Fibroblast of pulmonary artery (primary cell): Measurements from ENCODE around the gene PPP4R1.
"Not testable (repeated sequence)": the region's sequence is repeated elsewhere in the genome, so short reads cannot be mapped to it uniquely, and the experiment has no call there.

ENCODE experiments used
- DNase-seq: peaks from one replicate; pipeline ENCODE4 v3.0.0-alpha.2; 2010; ENCODE audit warnings: low read depth
- H3K4me3 ChIP-seq: replicated peaks from 2 replicates; pipeline ENCODE4 v1.5.1; 2011; ENCODE audit warnings: low read depth, mild to moderate bottlenecking, control low read depth, low read length, moderate library complexity
- TF ChIP-seq, protein P1 (sequence below): IDR thresholded peaks from 2 replicates; pipeline ENCODE4 v1.5.1; 2011; ENCODE audit warnings: mild to moderate bottlenecking, control low read depth, low read length, inconsistent platforms; ENCODE audit errors: missing control alignments

PPP4R1 gene

DNA sequence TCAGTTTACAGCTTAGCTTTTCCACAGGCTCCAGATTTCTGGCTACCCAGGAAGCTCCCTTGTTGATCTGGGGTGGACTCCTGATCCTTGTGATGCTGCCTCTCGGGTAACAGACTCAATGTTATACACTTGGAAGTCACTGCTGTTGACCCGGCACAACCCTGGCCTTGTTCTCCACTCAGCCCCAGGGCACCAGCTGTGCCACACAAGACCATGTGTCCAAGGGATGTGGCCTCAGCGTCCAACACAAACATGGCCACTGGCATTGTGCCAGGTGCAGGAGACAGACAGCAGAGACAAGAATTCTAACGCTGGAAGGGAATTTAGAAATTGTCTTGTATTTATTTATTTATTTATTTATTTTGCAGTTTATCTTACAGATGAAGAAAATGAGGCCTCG, 39.0 kb upstream of the PPP4R1 start:
- TF ChIP-seq, protein P1, sequence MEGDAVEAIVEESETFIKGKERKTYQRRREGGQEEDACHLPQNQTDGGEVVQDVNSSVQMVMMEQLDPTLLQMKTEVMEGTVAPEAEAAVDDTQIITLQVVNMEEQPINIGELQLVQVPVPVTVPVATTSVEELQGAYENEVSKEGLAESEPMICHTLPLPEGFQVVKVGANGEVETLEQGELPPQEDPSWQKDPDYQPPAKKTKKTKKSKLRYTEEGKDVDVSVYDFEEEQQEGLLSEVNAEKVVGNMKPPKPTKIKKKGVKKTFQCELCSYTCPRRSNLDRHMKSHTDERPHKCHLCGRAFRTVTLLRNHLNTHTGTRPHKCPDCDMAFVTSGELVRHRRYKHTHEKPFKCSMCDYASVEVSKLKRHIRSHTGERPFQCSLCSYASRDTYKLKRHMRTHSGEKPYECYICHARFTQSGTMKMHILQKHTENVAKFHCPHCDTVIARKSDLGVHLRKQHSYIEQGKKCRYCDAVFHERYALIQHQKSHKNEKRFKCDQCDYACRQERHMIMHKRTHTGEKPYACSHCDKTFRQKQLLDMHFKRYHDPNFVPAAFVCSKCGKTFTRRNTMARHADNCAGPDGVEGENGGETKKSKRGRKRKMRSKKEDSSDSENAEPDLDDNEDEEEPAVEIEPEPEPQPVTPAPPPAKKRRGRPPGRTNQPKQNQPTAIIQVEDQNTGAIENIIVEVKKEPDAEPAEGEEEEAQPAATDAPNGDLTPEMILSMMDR, result no peak
- DNase-seq, result no peak
- no peak overlapping the region for H3K4me3 ChIP-seq

DNA sequence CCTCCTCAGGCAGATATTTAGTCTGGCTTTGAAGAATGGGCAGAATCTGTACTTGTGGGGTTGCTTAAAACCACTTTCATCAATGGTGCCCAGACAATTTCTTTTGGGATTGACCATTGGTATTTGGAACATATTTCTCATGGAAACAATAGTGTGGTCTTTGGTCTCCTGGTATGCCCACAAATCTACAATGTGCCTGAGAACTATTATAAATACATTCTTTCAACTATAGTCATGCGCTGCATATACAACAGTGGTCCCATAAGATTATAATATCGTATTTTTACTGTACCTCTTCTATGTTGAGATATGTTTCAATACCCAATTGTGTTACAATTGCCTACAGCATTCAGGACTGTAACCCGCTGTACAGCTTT, 34.8 kb upstream of the PPP4R1 start:
- H3K4me3 ChIP-seq, result no peak overlapping the region
- TF ChIP-seq, protein P1, result no peak
- no peak for DNase-seq

DNA sequence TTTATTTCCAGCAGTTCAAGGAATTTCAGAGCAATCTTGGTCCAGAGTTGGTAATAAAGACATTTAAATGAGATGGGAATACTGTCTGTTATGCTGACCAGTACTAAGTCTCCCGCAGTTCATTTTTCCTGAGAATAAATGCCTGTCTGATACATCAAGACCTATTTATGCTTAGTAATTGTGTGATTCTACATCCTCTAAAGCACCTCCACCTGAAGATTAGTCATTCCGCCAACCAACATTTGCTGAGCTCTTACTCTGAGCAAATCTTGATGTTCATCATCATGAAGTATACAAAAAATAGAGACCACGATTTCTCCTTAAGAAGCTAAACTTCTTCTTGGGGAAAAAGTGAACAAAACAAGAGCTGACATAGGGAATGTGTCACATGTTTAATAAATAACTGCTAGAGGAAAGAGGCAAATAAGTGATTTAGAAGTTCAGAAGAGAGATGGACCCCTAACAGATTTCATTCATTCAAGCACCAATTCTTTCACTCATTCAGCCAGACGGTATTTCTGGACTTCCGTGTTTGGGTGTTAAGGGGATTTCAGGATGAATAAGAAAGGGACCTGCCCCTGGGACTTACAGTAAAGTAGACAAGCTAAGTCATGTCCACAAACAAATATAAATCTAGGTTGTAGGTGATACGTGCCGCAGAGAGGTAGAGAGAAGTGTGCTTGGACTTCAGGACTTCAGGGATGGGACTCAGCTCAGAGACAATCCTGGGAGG, 34.2 kb upstream of the PPP4R1 start:
- DNase-seq, result no peak
- no peak overlapping the region for H3K4me3 ChIP-seq
- TF ChIP-seq, protein P1, result no peak

DNA sequence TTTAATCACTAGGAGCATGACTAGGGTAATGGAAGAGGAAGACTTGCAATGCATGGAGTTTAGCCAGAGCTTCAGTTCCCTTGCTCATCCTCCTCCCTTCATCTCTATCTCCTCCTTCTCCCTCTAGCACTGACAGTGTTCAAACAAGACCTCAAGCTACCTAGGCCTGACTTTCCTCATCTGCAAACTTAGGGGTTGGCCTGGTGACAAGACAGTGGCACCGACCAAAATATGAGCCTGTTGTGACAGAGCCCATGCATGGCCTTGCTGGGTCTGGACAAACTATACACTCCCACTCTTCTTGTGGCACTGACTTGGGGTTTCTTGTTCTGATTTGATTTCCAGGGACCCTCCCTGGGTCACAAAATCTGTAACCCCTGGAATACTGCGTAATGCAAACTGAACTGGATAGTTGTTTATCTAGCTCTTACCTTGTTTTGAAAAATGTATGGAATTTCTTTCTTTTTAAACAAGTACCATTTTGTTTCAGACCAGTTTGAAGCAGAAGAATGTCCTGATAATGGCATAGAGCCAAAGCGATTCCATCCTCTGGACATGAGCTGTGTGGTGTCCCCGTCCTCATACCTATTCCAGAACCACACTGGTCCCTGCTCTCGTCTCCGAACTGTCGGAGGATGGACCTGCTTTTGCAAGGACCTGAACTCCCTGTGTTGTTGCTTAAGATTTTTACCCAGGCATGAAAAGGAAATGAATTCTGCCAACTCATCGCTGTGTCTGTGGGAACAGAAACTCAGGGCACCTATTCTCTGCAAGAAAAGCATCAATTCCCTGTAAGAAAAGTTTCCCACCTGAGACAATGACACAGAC, 33.4 kb upstream of the PPP4R1 start:
- TF ChIP-seq, protein P1, result no peak
- no peak overlapping the region for H3K4me3 ChIP-seq
- peak; percentile 46 for DNase-seq

DNA sequence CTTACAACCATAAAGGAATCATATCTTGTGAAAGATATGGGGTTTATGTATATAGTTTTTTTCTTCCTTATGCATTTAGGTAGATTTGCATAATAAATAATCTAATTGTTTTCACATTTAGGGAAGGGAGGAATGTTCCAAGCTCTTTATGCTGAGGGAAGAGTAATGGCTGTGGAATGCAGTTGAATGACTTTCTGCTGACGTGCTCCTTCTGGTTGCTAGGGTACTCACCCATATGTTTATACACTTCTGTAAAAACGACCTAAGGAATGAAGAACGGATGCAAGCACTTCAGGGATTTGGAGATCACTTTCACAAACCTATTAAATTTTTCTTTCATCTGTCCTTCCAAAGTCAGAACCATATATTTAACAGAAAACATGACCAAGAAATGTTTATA, 29.2 kb upstream of the PPP4R1 start:
- H3K4me3 ChIP-seq, result no peak overlapping the region
- DNase-seq, result peak; percentile 98
- TF ChIP-seq, protein P1, result no peak

DNA sequence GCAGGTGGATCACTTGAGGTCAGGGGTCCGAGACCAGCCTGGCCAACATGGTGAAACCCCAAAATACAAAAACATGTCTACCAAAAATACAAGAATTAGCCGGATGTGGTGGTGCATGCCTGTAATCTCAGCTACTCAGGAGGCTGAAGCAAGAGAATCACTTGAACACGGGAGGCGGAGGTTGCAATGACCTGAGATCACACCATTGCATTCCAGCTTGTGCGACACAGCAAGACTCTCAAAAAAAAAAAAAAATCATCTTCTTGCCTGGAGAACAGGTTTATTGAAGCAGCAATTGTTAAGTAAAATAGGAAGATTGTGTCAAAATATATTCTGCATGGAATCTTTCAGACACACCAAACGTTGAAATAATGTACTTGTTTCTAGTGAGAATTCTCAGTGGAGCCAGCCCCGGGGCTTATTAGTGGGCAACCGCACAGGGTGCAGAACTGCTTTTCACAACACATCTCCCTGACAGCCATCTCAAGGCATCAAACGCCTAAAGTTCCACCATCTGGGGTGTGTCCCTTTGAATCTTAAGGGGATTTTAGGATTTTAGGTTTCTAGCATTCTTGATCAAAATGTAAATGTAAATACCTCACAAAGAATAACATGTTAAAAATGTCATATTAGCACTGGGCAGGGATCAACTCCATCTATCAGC, 28.6 kb upstream of the PPP4R1 start:
- TF ChIP-seq, protein P1, result no peak
- H3K4me3 ChIP-seq, result no peak overlapping the region
- no peak for DNase-seq

DNA sequence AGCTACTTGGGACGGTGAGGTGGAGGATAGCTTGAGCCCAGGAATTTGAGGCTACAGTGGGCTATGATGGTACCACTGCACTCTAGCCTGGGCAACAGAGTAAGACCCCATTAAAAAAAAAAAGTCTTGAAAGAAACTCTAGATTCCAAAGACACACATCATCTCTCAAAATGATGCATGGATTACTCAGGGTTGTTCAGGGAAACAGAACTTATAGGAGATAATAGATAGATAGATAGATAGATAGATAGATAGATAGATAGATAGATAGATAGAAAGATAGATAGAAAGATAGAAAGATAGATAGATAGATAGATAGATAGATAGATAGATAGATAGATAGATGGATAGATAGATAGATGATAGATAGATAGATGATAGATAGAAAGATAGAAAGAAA, 26.7 kb upstream of the PPP4R1 start:
- DNase-seq, H3K4me3 ChIP-seq: not testable (repeated sequence)
